Measurements from ENCODE around the gene ANK2. TPM values are rescaled to one million over a fixed set of nuclear protein-coding genes. Genes with fewer than 3 reads are reported as not detected.

The ANK2 gene
- total RNA-seq, 1 donor from 2014 or later: 1.6 TPM

- intact Hi-C loops (cut with micrococcal nuclease): no loop called here
These were observed 335.9 kb downstream of the ANK2 start for GRCh38 chr4:113385281-113385899.

- intact Hi-C loops (cut with micrococcal nuclease): no loop called here
These were observed 339.7 kb downstream of the ANK2 start for GRCh38 chr4:113389160-113389559.

- intact Hi-C loops (cut with micrococcal nuclease): loop anchor here (5.0 to 10.0 kb wide), 2 partner anchors 1306 to 1414 kb away; no protein-coding TSS in a partner anchor
These were observed 341.4 kb downstream of the ANK2 start for GRCh38 chr4:113390850-113391249.

- intact Hi-C loops (cut with micrococcal nuclease): loop anchor here (1.0 to 10.0 kb wide), 7 partner anchors 153 to 1411 kb away; no protein-coding TSS in a partner anchor
These were observed 344.8 kb downstream of the ANK2 start for GRCh38 chr4:113394108-113394729.

- intact Hi-C loops (cut with micrococcal nuclease): loop anchor here (1.0 to 10.0 kb wide), 7 partner anchors 152 to 1410 kb away; no protein-coding TSS in a partner anchor
These were observed 345.5 kb downstream of the ANK2 start for GRCh38 chr4:113394730-113395530.

GRCh38 chr4:113397114-113397701 lies 347.8 kb downstream of the ANK2 start:
- intact Hi-C loops (cut with micrococcal nuclease): loop anchor here (10.0 kb wide), 1 partner anchor 1408 kb away; no protein-coding TSS in a partner anchor

- intact Hi-C loops (cut with micrococcal nuclease): loop anchor here (10.0 kb wide), 1 partner anchor 1406 kb away; no protein-coding TSS in a partner anchor
These were observed 349.1 kb downstream of the ANK2 start for GRCh38 chr4:113398441-113399143.

GRCh38 chr4:113404167-113404571 lies 354.7 kb downstream of the ANK2 start:
- intact Hi-C loops (cut with micrococcal nuclease): no loop called here

- intact Hi-C loops (cut with micrococcal nuclease): no loop called here
These were observed 355.4 kb downstream of the ANK2 start for GRCh38 chr4:113404841-113405240.

GRCh38 chr4:113405874-113406722 lies 356.6 kb downstream of the ANK2 start:
- intact Hi-C loops (cut with micrococcal nuclease): no loop called here

GRCh38 chr4:113406723-113407016 lies 357.2 kb downstream of the ANK2 start:
- intact Hi-C loops (cut with micrococcal nuclease): no loop called here

GRCh38 chr4:113407409-113407808 lies 358.0 kb downstream of the ANK2 start:
- intact Hi-C loops (cut with micrococcal nuclease): no loop called here

GRCh38 chr4:113409181-113409580 lies 359.7 kb downstream of the ANK2 start:
- intact Hi-C loops (cut with micrococcal nuclease): no loop called here

- intact Hi-C loops (cut with micrococcal nuclease): no loop called here
These were observed 361.2 kb downstream of the ANK2 start for GRCh38 chr4:113410686-113411085.

- intact Hi-C loops (cut with micrococcal nuclease): no loop called here
These were observed 362.1 kb downstream of the ANK2 start for GRCh38 chr4:113411496-113411938.

GRCh38 chr4:113419631-113420030 lies 370.2 kb downstream of the ANK2 start:
- intact Hi-C loops (cut with micrococcal nuclease): no loop called here

- intact Hi-C loops (cut with micrococcal nuclease): no loop called here
These were observed 371.5 kb downstream of the ANK2 start for GRCh38 chr4:113420938-113421337.

- intact Hi-C loops (cut with micrococcal nuclease): no loop called here
These were observed 374.2 kb downstream of the ANK2 start for GRCh38 chr4:113423631-113424030.

GRCh38 chr4:113433116-113433515 lies 383.7 kb downstream of the ANK2 start:
- intact Hi-C loops (cut with micrococcal nuclease): no loop called here
